Esophagus squamous epithelium (tissue), 5 donors: Measurements from ENCODE around the gene SH3PXD2A. TPM values are rescaled to one million over a fixed set of nuclear protein-coding genes. Genes with fewer than 3 reads are reported as not detected.

Experiments used
- DNase-seq: peaks from one replicate; lab custom pipeline; 2025; lab: John Stamatoyannopoulos, UW
- H3K27ac ChIP-seq, 4 donors: fragments of 200-600 bp; sonication (generic); one replicate each; pipeline ENCODE4 v1.5.1; 2016 to 2019; ENCODE audit warnings: mild to moderate bottlenecking in 1 of 4
- H3K27me3 ChIP-seq, 4 donors: fragments of 200-600 bp; sonication (generic); 1 replicate in 3 of 4; 2 replicates in 1 of 4; pipeline versions ENCODE4 v1.5.1 to v1.6.0; 2017 to 2021; ENCODE audit warnings: antibody characterized with exemption in 1 of 4
- H3K36me3 ChIP-seq, 3 donors: fragments of 200-600 bp; sonication (generic); one replicate each; pipeline ENCODE4 v1.5.1; 2016 to 2019
- H3K4me1 ChIP-seq, 3 donors: fragments of 200-600 bp; sonication (generic); one replicate each; pipeline ENCODE4 v1.5.1; 2017 to 2019
- H3K4me3 ChIP-seq, 4 donors: fragments of 200-600 bp; sonication (generic); 1 replicate in 3 of 4; 2 replicates in 1 of 4; pipeline ENCODE4 v1.5.1; 2016 to 2019; ENCODE audit warnings: mild to moderate bottlenecking in 2 of 4, moderate library complexity in 1 of 4
- H3K9me3 ChIP-seq, 3 donors: fragments of 200-600 bp; sonication (generic); one replicate each; pipeline ENCODE4 v1.5.1; 2016 to 2019
- CTCF ChIP-seq, 6 experiments: fragments of 450-650 bp in 4 of 6; fragments of 200-600 bp in 2 of 6; sonication (generic) in 2 of 6; IDR thresholded peaks; one replicate each; pipeline ENCODE4 v1.5.1; 2016 to 2019; ENCODE audit warnings: antibody characterized with exemption in 6 of 6, mild to moderate bottlenecking in 4 of 6, moderate library complexity in 4 of 6
- POLR2A ChIP-seq, 4 donors: fragments of 450-650 bp; IDR thresholded peaks; one replicate each; pipeline ENCODE4 v1.6.1; 2017; ENCODE audit warnings: antibody characterized with exemption in 4 of 4, mild to moderate bottlenecking in 4 of 4, moderate library complexity in 3 of 4
- WGBS, 2 donors: methylation state at CpG; one replicate each; pipeline ENCODE4 v1.1.5; 2018; 5-methylcytosine and 5-hydroxymethylcytosine counted together
- intact Hi-C: fragments of 100-400 bp; cut with DNase I; formaldehyde crosslinking; loops from one replicate; pipeline ENCODE4 v1.15.0; 2022
- total RNA-seq, 4 donors: library from RNA; depleted of rRNA; stranded (reverse); fragments of >200 nt; gene quantifications; one replicate each; pipeline ENCODE4 v1.1.0, GENCODE V29; 2016
- donor health status: DM: yes; HTN: yes; CAD: no.

Gene SH3PXD2A
- total RNA-seq, 4 donors from 2014 or later: 25.1 to 57.8 (median 42.7) TPM

- Histone ChIP-seq H3K4me1 (peaks cover 43 to 92% (median 69%) of the 10 kb centered on the region in 3 donors), H3K27me3 (no peaks in the 10 kb centered on the region), H3K4me3 (peak overlapping the region in 3 of 4 donors; percentile 28 to 45 (median 30)), H3K36me3 (peaks cover 0 to 10% (median 0%) of the 10 kb centered on the region in 3 donors), H3K9me3 (no peaks in the 10 kb centered on the region), H3K27ac (peak overlapping the region; percentile 83 to 95 (median 90))
- DNase-seq: no peak
- WGBS, 2 donors: 57 to 65% methylated on average over 6 of the region's 6 CpGs
- intact Hi-C loops: no loop called here
- TF ChIP-seq POLR2A (IDR thresholded peaks at IDR 0.05) (peak in 2 of 4 donors; percentile 22 to 37), CTCF (IDR thresholded peaks at IDR 0.05) (no peak)
These were observed 107.4 kb downstream of the SH3PXD2A start for GRCh38 chr10:103748020-103748419.

GRCh38 chr10:103747193-103747865 lies 108.0 kb downstream of the SH3PXD2A start:
- Histone ChIP-seq H3K27me3 (no peaks in the 10 kb centered on the region), H3K4me3 (peak overlapping the region; percentile 3 to 45 (median 29)), H3K36me3 (peaks cover 0 to 4% (median 0%) of the 10 kb centered on the region in 3 donors), H3K4me1 (peaks cover 43 to 92% (median 69%) of the 10 kb centered on the region in 3 donors), H3K27ac (peak overlapping the region; percentile 83 to 95 (median 90)), H3K9me3 (no peaks in the 10 kb centered on the region)
- WGBS, 2 donors: 42 to 62% methylated on average over 3 to 9 of the region's 14 CpGs
- intact Hi-C loops: no loop called here
- TF ChIP-seq POLR2A (IDR thresholded peaks at IDR 0.05) (no peak), CTCF (IDR thresholded peaks at IDR 0.05) (no peak)
- no peak for DNase-seq

GRCh38 chr10:103746598-103746997 lies 108.8 kb downstream of the SH3PXD2A start:
- peak overlapping the region; percentile 83 to 95 (median 90) for H3K27ac ChIP-seq
- no peak for DNase-seq
- H3K4me3 ChIP-seq: peak overlapping the region; percentile 3 to 45 (median 29)
- H3K36me3 ChIP-seq: no peaks in the 10 kb centered on the region
- H3K27me3 ChIP-seq: no peaks in the 10 kb centered on the region
- peaks cover 43 to 84% (median 69%) of the 10 kb centered on the region in 3 donors for H3K4me1 ChIP-seq
- 41 to 53% methylated on average over 7 to 8 of the region's 9 CpGs for WGBS, 2 donors
- TF ChIP-seq POLR2A (IDR thresholded peaks at IDR 0.05) (no peak), CTCF (IDR thresholded peaks at IDR 0.05) (no peak)
- intact Hi-C loops: no loop called here
- H3K9me3 ChIP-seq: no peaks in the 10 kb centered on the region

- peak in 2 of 4 donors; percentile 39 to 54 for TF ChIP-seq POLR2A (IDR thresholded peaks at IDR 0.05)
- TF ChIP-seq CTCF (IDR thresholded peaks at IDR 0.05): peak in 4 of 6 experiments; percentile 8 to 20 (median 18)
- Histone ChIP-seq H3K36me3 (no peaks in the 10 kb centered on the region), H3K4me1 (peaks cover 46 to 84% (median 70%) of the 10 kb centered on the region in 3 donors), H3K9me3 (no peaks in the 10 kb centered on the region), H3K4me3 (peak overlapping the region in 2 of 4 donors; percentile 28 to 30), H3K27ac (peak overlapping the region; percentile 83 to 95 (median 90)), H3K27me3 (no peaks in the 10 kb centered on the region)
- 42 to 53% methylated on average over 13 to 14 of the region's 17 CpGs for WGBS, 2 donors
- intact Hi-C loops: no loop called here
- DNase-seq: no peak
These were observed 109.8 kb downstream of the SH3PXD2A start for GRCh38 chr10:103745341-103746247.
